Measurements from ENCODE around the gene PAX5. TPM values are rescaled to one million over a fixed set of nuclear protein-coding genes. Genes with fewer than 3 reads are reported as not detected.

PAX5 gene
- total and polyA plus RNA-seq, 2 donors (not counting 1 experiment from before 2014, with no cell fraction given) = 196 to 275 TPM

GRCh38 chr9:36928670-36929349 is 105.3 kb downstream of the PAX5 start:
- H3K27ac Mint-ChIP-seq = peak overlapping the region; percentile 89
- Histone ChIP-seq H2AFZ (ENCODE audit: insufficient read depth, low read depth, low read length, poor library complexity, severe bottlenecking) (no peak overlapping the region), H3K27ac (ENCODE audit: low read length in 2 of 2) (peak overlapping the region in 1 of 2 donors; percentile 60), H3K4me3 (ENCODE audit: control extremely low read depth in 1 of 5, extremely low read depth in 1 of 5, insufficient read depth in 1 of 5, low read depth in 2 of 5, low read length in 4 of 5) (no peak overlapping the region), H3K79me2 (ENCODE audit: control insufficient read depth, insufficient read depth, low read length) (peaks cover 100% of the 10 kb centered on the region), H3K4me1 (ENCODE audit: control insufficient read depth in 2 of 2, insufficient read depth in 2 of 2, low read length in 2 of 2) (peaks cover 20 to 33% of the 10 kb centered on the region in 2 donors), H3K4me2 (replicated peaks; ENCODE audit: low read depth, low read length, poor library complexity, severe bottlenecking) (no peak overlapping the region), H3K27me3 (replicated peaks in 1 of 4; ENCODE audit: control extremely low read depth in 1 of 4, control insufficient read depth in 3 of 4, insufficient read depth in 4 of 4, low read length in 3 of 4) (no peaks in the 10 kb centered on the region), H3K36me3 (replicated peaks in 1 of 2; ENCODE audit: control extremely low read depth in 1 of 2, control insufficient read depth in 1 of 2, extremely low read depth in 1 of 2, insufficient read depth in 2 of 2, low read length in 1 of 2) (peaks cover 2 to 86% of the 10 kb centered on the region in 2 experiments), H3K9ac (ENCODE audit: low read length) (no peak overlapping the region), H3K9me3 (ENCODE audit: control extremely low read depth in 1 of 3, control insufficient read depth in 2 of 3, insufficient read depth in 1 of 3, low read length in 2 of 3) (peaks cover 0 to 15% (median 4%) of the 10 kb centered on the region in 3 donors), H4K20me1 (ENCODE audit: control insufficient read depth, insufficient read depth, low read length, poor library complexity, severe bottlenecking) (peaks cover 97% of the 10 kb centered on the region)
- peaks cover 66% of the 10 kb centered on the region for H3K4me1 Mint-ChIP-seq
- peak overlapping the region; percentile 44 for H3K4me3 Mint-ChIP-seq
- no peak for DNase-seq
- peak; percentile 76 for ATAC-seq (ENCODE audit: low read depth)
- TF ChIP-seq CTCF (IDR thresholded peaks at IDR 0.05) (no peak), EZH2 (IDR thresholded peaks at IDR 0.05; ENCODE audit: borderline replicate concordance, insufficient read depth, low read depth, low read length, poor library complexity, severe bottlenecking) (no peak)
- ChIA-PET POLR2A (interaction anchor here (0.9 kb wide), 1 partner anchor 261 kb away, joined by 4 read pairs; no protein-coding TSS in a partner anchor), CTCF (no interaction called here)
- no peaks in the 10 kb centered on the region for H3K27me3 Mint-ChIP-seq
- intact Hi-C loops (cut with micrococcal nuclease) = loop anchor here (5.0 kb wide), 1 partner anchor 457 kb away; no protein-coding TSS in a partner anchor
- no peaks in the 10 kb centered on the region for H3K9me3 Mint-ChIP-seq (ENCODE audit: insufficient read depth)
- 22% methylated on average over 2 of the region's 3 CpGs for WGBS (ENCODE audit: insufficient coverage)

- Histone ChIP-seq H3K4me1 (ENCODE audit: control insufficient read depth in 2 of 2, insufficient read depth in 2 of 2, low read length in 2 of 2) (peaks cover 20 to 33% of the 10 kb centered on the region in 2 donors), H3K4me3 (ENCODE audit: control extremely low read depth in 1 of 5, extremely low read depth in 1 of 5, insufficient read depth in 1 of 5, low read depth in 2 of 5, low read length in 4 of 5) (no peak overlapping the region), H3K9ac (ENCODE audit: low read length) (no peak overlapping the region), H3K4me2 (replicated peaks; ENCODE audit: low read depth, low read length, poor library complexity, severe bottlenecking) (no peak overlapping the region), H3K27me3 (replicated peaks in 1 of 4; ENCODE audit: control extremely low read depth in 1 of 4, control insufficient read depth in 3 of 4, insufficient read depth in 4 of 4, low read length in 3 of 4) (no peaks in the 10 kb centered on the region), H3K9me3 (ENCODE audit: control extremely low read depth in 1 of 3, control insufficient read depth in 2 of 3, insufficient read depth in 1 of 3, low read length in 2 of 3) (peaks cover 0 to 9% (median 4%) of the 10 kb centered on the region in 3 donors), H2AFZ (ENCODE audit: insufficient read depth, low read depth, low read length, poor library complexity, severe bottlenecking) (no peak overlapping the region), H4K20me1 (ENCODE audit: control insufficient read depth, insufficient read depth, low read length, poor library complexity, severe bottlenecking) (peaks cover 97% of the 10 kb centered on the region), H3K79me2 (ENCODE audit: control insufficient read depth, insufficient read depth, low read length) (peaks cover 100% of the 10 kb centered on the region), H3K27ac (ENCODE audit: low read length in 2 of 2) (peak overlapping the region in 1 of 2 donors; percentile 60), H3K36me3 (replicated peaks in 1 of 2; ENCODE audit: control extremely low read depth in 1 of 2, control insufficient read depth in 1 of 2, extremely low read depth in 1 of 2, insufficient read depth in 2 of 2, low read length in 1 of 2) (peaks cover 2 to 86% of the 10 kb centered on the region in 2 experiments)
- 100% methylated on average over 2 of the region's 2 CpGs for WGBS (ENCODE audit: insufficient coverage)
- intact Hi-C loops (cut with micrococcal nuclease) = loop anchor here (5.0 kb wide), 1 partner anchor 456 kb away; no protein-coding TSS in a partner anchor
- H3K4me1 Mint-ChIP-seq = peaks cover 68% of the 10 kb centered on the region
- DNase-seq = no peak
- TF ChIP-seq CTCF (IDR thresholded peaks at IDR 0.05) = no peak
- TF ChIP-seq EZH2 (IDR thresholded peaks at IDR 0.05; ENCODE audit: borderline replicate concordance, insufficient read depth, low read depth, low read length, poor library complexity, severe bottlenecking) = no peak
- CTCF ChIA-PET = interaction anchor here (0.7 kb wide), 1 partner anchor 17 kb away, joined by 3 read pairs; no protein-coding TSS in a partner anchor
- H3K9me3 Mint-ChIP-seq (ENCODE audit: insufficient read depth) = no peaks in the 10 kb centered on the region
- POLR2A ChIA-PET = no interaction called here
- no peak for ATAC-seq (ENCODE audit: low read depth)
- H3K27me3 Mint-ChIP-seq = no peaks in the 10 kb centered on the region
- peak overlapping the region; percentile 89 for H3K27ac Mint-ChIP-seq
- H3K4me3 Mint-ChIP-seq = peak overlapping the region; percentile 44
These were observed 105.9 kb downstream of the PAX5 start for GRCh38 chr9:36928210-36928609.

Measured in B cell (primary cell).